Mesenchymal stem cell (in vitro differentiated cells and primary cell): ENCODE data around the gene PLPPR3. TPM values are rescaled to one million over a fixed set of nuclear protein-coding genes. Genes with fewer than 3 reads are reported as not detected.

Source experiments
- DNase-seq: peaks from one replicate; pipeline ENCODE4 v3.0.0-alpha.2; 2013
- H2AFZ ChIP-seq: one replicate; pipeline ENCODE4 v1.6.1; 2013; ENCODE audit warnings: low read depth, mild to moderate bottlenecking, control low read depth, inconsistent platforms, low read length, moderate library complexity
- H2AK5ac ChIP-seq: 2 replicates; pipeline ENCODE4 v1.6.1; 2013; ENCODE audit warnings: low read length, moderate library complexity, mild to moderate bottlenecking, inconsistent platforms; ENCODE audit not compliant: severe bottlenecking
- H2BK120ac ChIP-seq: one replicate; pipeline ENCODE4 v1.6.1; 2013; ENCODE audit warnings: low read depth, mild to moderate bottlenecking, inconsistent platforms, low read length, moderate library complexity
- H2BK12ac ChIP-seq, 2 experiments: one replicate each; pipeline ENCODE4 v1.6.1; 2013; ENCODE audit warnings: inconsistent platforms in 2 of 2, low read length in 2 of 2, mild to moderate bottlenecking in 2 of 2, moderate library complexity in 2 of 2, control low read depth in 1 of 2
- H2BK15ac ChIP-seq: one replicate; pipeline ENCODE4 v1.6.1; 2013; ENCODE audit warnings: mild to moderate bottlenecking, low read depth, inconsistent platforms; ENCODE audit not compliant: poor library complexity, severe bottlenecking
- H2BK5ac ChIP-seq: 2 replicates; pipeline ENCODE4 v1.6.1; 2013; ENCODE audit warnings: low read depth, mild to moderate bottlenecking, low read length, control low read depth, inconsistent platforms; ENCODE audit not compliant: poor library complexity, severe bottlenecking
- H3K14ac ChIP-seq, 2 experiments: one replicate each; pipeline ENCODE4 v1.6.1; 2013; ENCODE audit warnings: inconsistent platforms in 2 of 2, low read length in 2 of 2, control low read depth in 1 of 2, mild to moderate bottlenecking in 1 of 2, moderate library complexity in 1 of 2
- H3K18ac ChIP-seq, 2 experiments: one replicate each; pipeline ENCODE4 v1.6.1; 2013; ENCODE audit warnings: inconsistent platforms in 2 of 2, low read length in 2 of 2, control low read depth in 1 of 2, low read depth in 1 of 2, mild to moderate bottlenecking in 1 of 2
- H3K23ac ChIP-seq, 2 experiments: one replicate each; pipeline ENCODE4 v1.6.1; 2013; ENCODE audit warnings: inconsistent platforms in 2 of 2, low read length in 2 of 2, mild to moderate bottlenecking in 2 of 2, moderate library complexity in 2 of 2, control low read depth in 1 of 2
- H3K27ac ChIP-seq: 2 replicates; pipeline ENCODE4 v1.5.1; 2013; ENCODE audit warnings: mild to moderate bottlenecking, moderate library complexity, low read length, control low read depth, inconsistent platforms; ENCODE audit not compliant: poor library complexity, severe bottlenecking
- H3K27me3 ChIP-seq, 2 experiments: 2 replicates each; pipeline versions ENCODE4 v1.6.1 to v1.7.0; 2013; ENCODE audit warnings: low read length in 2 of 2, mild to moderate bottlenecking in 2 of 2, moderate library complexity in 2 of 2, control low read depth in 1 of 2, inconsistent platforms in 1 of 2; ENCODE audit not compliant: control insufficient read depth in 1 of 2, insufficient read depth in 1 of 2
- H3K36me3 ChIP-seq, 2 experiments: 2 replicates each; pipeline versions ENCODE4 v1.6.1 to v1.7.0; 2013; ENCODE audit warnings: low read length in 2 of 2, control low read depth in 1 of 2, inconsistent platforms in 1 of 2, low read depth in 1 of 2, mild to moderate bottlenecking in 1 of 2; ENCODE audit not compliant: insufficient read depth in 2 of 2, control insufficient read depth in 1 of 2
- H3K4ac ChIP-seq, 2 experiments: one replicate each; pipeline ENCODE4 v1.6.1; 2013; ENCODE audit warnings: inconsistent platforms in 2 of 2, low read length in 2 of 2, mild to moderate bottlenecking in 2 of 2, moderate library complexity in 2 of 2, control low read depth in 1 of 2, low read depth in 1 of 2
- H3K4me1 ChIP-seq: 2 replicates; pipeline ENCODE4 v1.6.1; 2013; ENCODE audit warnings: low read depth, low read length, control low read depth; ENCODE audit not compliant: control insufficient read depth, insufficient read depth
- H3K4me2 ChIP-seq: 2 replicates; pipeline ENCODE4 v1.6.1; 2013; ENCODE audit warnings: low read length, mild to moderate bottlenecking, inconsistent platforms; ENCODE audit not compliant: poor library complexity, severe bottlenecking
- H3K4me3 ChIP-seq, 2 experiments: 2 replicates each; pipeline versions ENCODE4 v1.5.1 to v1.7.0; 2013; ENCODE audit warnings: low read length in 2 of 2, mild to moderate bottlenecking in 2 of 2, control low read depth in 1 of 2, low read depth in 1 of 2; ENCODE audit not compliant: insufficient read depth in 1 of 2
- H3K79me1 ChIP-seq: replicated peaks from 2 replicates; pipeline ENCODE4 v1.6.1; 2013; ENCODE audit warnings: mild to moderate bottlenecking, control low read depth, low read length, inconsistent platforms; ENCODE audit not compliant: poor library complexity, severe bottlenecking
- H3K9ac ChIP-seq: 2 replicates; pipeline ENCODE4 v1.7.0; 2013; ENCODE audit warnings: mild to moderate bottlenecking, low read length, moderate library complexity
- H3K9me3 ChIP-seq: 2 replicates; pipeline ENCODE4 v1.7.0; 2013; ENCODE audit warnings: mild to moderate bottlenecking, low read length; ENCODE audit not compliant: control insufficient read depth
- H4K8ac ChIP-seq: one replicate; pipeline ENCODE4 v1.6.1; 2013; ENCODE audit warnings: inconsistent platforms, mild to moderate bottlenecking, low read length, moderate library complexity
- H4K91ac ChIP-seq: one replicate; pipeline ENCODE4 v1.6.1; 2013; ENCODE audit warnings: mild to moderate bottlenecking, low read length, inconsistent platforms
- WGBS: methylation state at CpG from one replicate; pipeline ENCODE4 v1.1.7; 2013; ENCODE audit warnings: mixed read lengths; 5-methylcytosine and 5-hydroxymethylcytosine counted together
- polyA plus RNA-seq, 2 experiments: library from polyadenylated mRNA; stranded (reverse); fragments of 200-250 nt; gene quantifications; one replicate each; pipeline ENCODE4 v1.2.3, GENCODE V29; 2013

Gene PLPPR3
- 3.2 TPM for polyA plus RNA-seq (2013, experiment 1 of 2)
- 2.9 TPM for polyA plus RNA-seq (2013, experiment 2 of 2)

GRCh38 chr19:821825-822503, at the start of gene PLPPR3:
Gene PLPPR3 (minus strand): TSS chr19:821955. CDS start chr19:821559, 396 bp downstream.
- no peak within 1 kb of the TSS for H2BK5ac ChIP-seq
- no peak within 1 kb of the TSS for H3K23ac ChIP-seq
- peak within 1 kb of the TSS in 1 of 2 experiments; percentile 64 for H3K18ac ChIP-seq
- peak within 1 kb of the TSS; percentile 94 for H2BK15ac ChIP-seq
- peak within 1 kb of the TSS; percentile 34 for H2BK120ac ChIP-seq
- H3K9me3 ChIP-seq, result no peaks in the 10 kb centered on the region
- WGBS, result 1% methylated on average over 18 of the region's 86 CpGs
- H4K8ac ChIP-seq, result peak within 1 kb of the TSS; percentile 64
- H3K27ac ChIP-seq, result no peak within 1 kb of the TSS
- DNase-seq, result no peak
- no peak within 1 kb of the TSS for H3K4ac ChIP-seq
- peak within 1 kb of the TSS; percentile 56 for H2AFZ ChIP-seq
- H4K91ac ChIP-seq, result no peak within 1 kb of the TSS
- H3K9ac ChIP-seq, result no peak within 1 kb of the TSS
- peak within 1 kb of the TSS; percentile 97 for H3K4me2 ChIP-seq
- H3K36me3 ChIP-seq, result no peaks in the 10 kb centered on the region
- H3K79me1 ChIP-seq, result no peaks in the 10 kb centered on the region
- peaks cover 21% of the 10 kb centered on the region for H3K4me1 ChIP-seq
- no peak within 1 kb of the TSS for H2AK5ac ChIP-seq
- peak within 1 kb of the TSS in 1 of 2 experiments; percentile 31 for H2BK12ac ChIP-seq
- peak within 1 kb of the TSS in 1 of 2 experiments; percentile 72 for H3K14ac ChIP-seq
- peak within 1 kb of the TSS; percentile 44 to 70 for H3K4me3 ChIP-seq
- H3K27me3 ChIP-seq, result peaks cover 0 to 14% of the 10 kb centered on the region in 2 experiments

GRCh38 chr19:870963-871401, 49.2 kb upstream of the PLPPR3 start:
- no peak overlapping the region for H2BK12ac ChIP-seq
- H2BK120ac ChIP-seq, result no peak overlapping the region
- H3K23ac ChIP-seq, result no peak overlapping the region
- no peaks in the 10 kb centered on the region for H3K27me3 ChIP-seq
- peaks cover 8% of the 10 kb centered on the region for H3K79me1 ChIP-seq
- no peaks in the 10 kb centered on the region for H3K9me3 ChIP-seq
- H3K4me2 ChIP-seq, result no peak overlapping the region
- H3K4me3 ChIP-seq, result no peak overlapping the region
- no peak overlapping the region for H2AK5ac ChIP-seq
- no peak overlapping the region for H2BK15ac ChIP-seq
- H3K36me3 ChIP-seq, result peaks cover 29 to 67% of the 10 kb centered on the region in 2 experiments
- H4K8ac ChIP-seq, result no peak overlapping the region
- no peak overlapping the region for H3K14ac ChIP-seq
- H4K91ac ChIP-seq, result no peak overlapping the region
- H3K4ac ChIP-seq, result no peak overlapping the region
- 93% methylated on average over 28 of the region's 28 CpGs for WGBS
- H2AFZ ChIP-seq, result no peak overlapping the region
- H3K9ac ChIP-seq, result no peak overlapping the region
- H2BK5ac ChIP-seq, result no peak overlapping the region
- H3K18ac ChIP-seq, result no peak overlapping the region
- peaks cover 61% of the 10 kb centered on the region for H3K4me1 ChIP-seq
- no peak overlapping the region for H3K27ac ChIP-seq
- no peak for DNase-seq

GRCh38 chr19:870314-870713, 48.6 kb upstream of the PLPPR3 start:
- 98% methylated on average over 6 of the region's 8 CpGs for WGBS
- no peak overlapping the region for H3K18ac ChIP-seq
- no peak overlapping the region for H3K4me3 ChIP-seq
- H3K9ac ChIP-seq, result no peak overlapping the region
- H3K9me3 ChIP-seq, result no peaks in the 10 kb centered on the region
- peaks cover 23 to 60% of the 10 kb centered on the region in 2 experiments for H3K36me3 ChIP-seq
- no peak overlapping the region for H4K91ac ChIP-seq
- no peak overlapping the region for H2AFZ ChIP-seq
- no peak overlapping the region for H3K4me2 ChIP-seq
- no peak overlapping the region for H3K27ac ChIP-seq
- H3K79me1 ChIP-seq, result peaks cover 8% of the 10 kb centered on the region
- H3K4me1 ChIP-seq, result peaks cover 61% of the 10 kb centered on the region
- no peak overlapping the region for H2AK5ac ChIP-seq
- no peak overlapping the region for H3K23ac ChIP-seq
- H2BK5ac ChIP-seq, result no peak overlapping the region
- DNase-seq, result no peak
- H3K14ac ChIP-seq, result no peak overlapping the region
- H3K27me3 ChIP-seq, result no peaks in the 10 kb centered on the region
- no peak overlapping the region for H4K8ac ChIP-seq
- no peak overlapping the region for H3K4ac ChIP-seq
- no peak overlapping the region for H2BK15ac ChIP-seq
- H2BK12ac ChIP-seq, result no peak overlapping the region
- no peak overlapping the region for H2BK120ac ChIP-seq

GRCh38 chr19:869245-870177, 47.8 kb upstream of the PLPPR3 start:
- Histone ChIP-seq H2BK5ac (no peak overlapping the region), H3K4ac (peak overlapping the region in 1 of 2 experiments; percentile 32), H3K27ac (peak overlapping the region; percentile 61), H3K36me3 (peaks cover 17 to 52% of the 10 kb centered on the region in 2 experiments), H3K9me3 (no peaks in the 10 kb centered on the region), H2AFZ (no peak overlapping the region), H3K4me2 (no peak overlapping the region), H3K4me3 (no peak overlapping the region), H3K9ac (peak overlapping the region; percentile 68), H4K91ac (peak overlapping the region; percentile 90), H2AK5ac (peak overlapping the region; percentile 60), H3K18ac (peak overlapping the region; percentile 55 to 58), H3K23ac (no peak overlapping the region), H3K79me1 (peaks cover 5% of the 10 kb centered on the region), H2BK12ac (peak overlapping the region; percentile 57 to 69), H2BK15ac (peak overlapping the region; percentile 30), H2BK120ac (no peak overlapping the region), H3K27me3 (no peaks in the 10 kb centered on the region), H3K4me1 (peaks cover 58% of the 10 kb centered on the region), H3K14ac (no peak overlapping the region), H4K8ac (peak overlapping the region; percentile 66)
- DNase-seq, result peak; percentile 94
- 42% methylated on average over 23 of the region's 29 CpGs for WGBS
